Measurements from ENCODE around the gene NRAP. TPM values are rescaled to one million over a fixed set of nuclear protein-coding genes. Genes with fewer than 3 reads are reported as not detected.

The NRAP gene
- polyA plus RNA-seq, 1 of the 3 experiments (the other 2 are of a cell fraction): not detected

- H3K79me2 ChIP-seq (ENCODE audit: insufficient read depth): no peaks in the 10 kb centered on the region
- peaks cover 6 to 12% of the 10 kb centered on the region in 2 experiments; a peak in 3 of 4 replicates for H3K4me1 ChIP-seq (ENCODE audit: control insufficient read depth in 1 of 2, insufficient read depth in 2 of 2, low read depth in 1 of 2, low read length in 1 of 2)
- TF ChIP-seq FOSL2 (IDR thresholded peaks at IDR 0.05; ENCODE audit: borderline replicate concordance, low read depth) (no peak), USF1 (IDR thresholded peaks at IDR 0.05; ENCODE audit: borderline replicate concordance, low read depth) (no peak), REST (IDR thresholded peaks at IDR 0.05; ENCODE audit: low read depth, low read length) (no peak), ELF1 (IDR thresholded peaks at IDR 0.05) (no peak), MAX (IDR thresholded peaks at IDR 0.05; ENCODE audit: low read depth) (no peak), YY1 (IDR thresholded peaks at IDR 0.05; ENCODE audit: low read depth) (no peak)
- 75% methylated on average over 2 of the region's 3 CpGs for WGBS (ENCODE audit: low lambda C conversion rate)
- H3K9ac ChIP-seq: no peak overlapping the region
- no peak overlapping the region for H3K27ac ChIP-seq (ENCODE audit: low read depth in 2 of 2, low read length in 1 of 2)
- no peaks in the 10 kb centered on the region for H3K27me3 ChIP-seq (ENCODE audit: insufficient read depth)
- H3K9me2 ChIP-seq: no peaks in the 10 kb centered on the region
- no peaks in the 10 kb centered on the region for H3K9me3 ChIP-seq
- H3K36me3 ChIP-seq (replicated peaks in 1 of 2; ENCODE audit: control insufficient read depth in 1 of 2, insufficient read depth in 2 of 2, low read length in 1 of 2): no peaks in the 10 kb centered on the region
- ChIA-PET CTCF (interaction anchor here (5.3 kb wide), 1 partner anchor 12 kb away, joined by 33 read pairs; no protein-coding TSS in a partner anchor), POLR2A (no interaction called here)
- no peak overlapping the region for H3K4me2 ChIP-seq
- H4K20me1 ChIP-seq (ENCODE audit: insufficient read depth): no peaks in the 10 kb centered on the region
- H2AFZ ChIP-seq (ENCODE audit: low read depth): no peak overlapping the region
- H3K4me3 ChIP-seq (ENCODE audit: low read depth in 2 of 2, low read length in 1 of 2): no peak overlapping the region
- DNase-seq: no peak
- no peaks in the 10 kb centered on the region for H3F3A ChIP-seq (replicated peaks; ENCODE audit: insufficient read depth)
Observed at GRCh38 chr10:113561214-113561613, 102.6 kb downstream of the NRAP start.

GRCh38 chr10:113560071-113560470, 103.8 kb downstream of the NRAP start:
- Histone ChIP-seq H3K4me1 (ENCODE audit: control insufficient read depth in 1 of 2, insufficient read depth in 2 of 2, low read depth in 1 of 2, low read length in 1 of 2) (peaks cover 6 to 12% of the 10 kb centered on the region in 2 experiments; a peak in 3 of 4 replicates), H3K9ac (no peak overlapping the region), H3K27me3 (ENCODE audit: insufficient read depth) (no peaks in the 10 kb centered on the region), H3K9me3 (no peaks in the 10 kb centered on the region), H3K79me2 (ENCODE audit: insufficient read depth) (no peaks in the 10 kb centered on the region), H3K36me3 (replicated peaks in 1 of 2; ENCODE audit: control insufficient read depth in 1 of 2, insufficient read depth in 2 of 2, low read length in 1 of 2) (no peaks in the 10 kb centered on the region), H3K4me2 (no peak overlapping the region), H3K9me2 (no peaks in the 10 kb centered on the region), H2AFZ (ENCODE audit: low read depth) (no peak overlapping the region), H3F3A (replicated peaks; ENCODE audit: insufficient read depth) (no peaks in the 10 kb centered on the region), H3K4me3 (ENCODE audit: low read depth in 2 of 2, low read length in 1 of 2) (no peak overlapping the region), H3K27ac (ENCODE audit: low read depth in 2 of 2, low read length in 1 of 2) (no peak overlapping the region), H4K20me1 (ENCODE audit: insufficient read depth) (no peaks in the 10 kb centered on the region)
- ChIA-PET POLR2A (no interaction called here), CTCF (interaction anchor here (3.3 to 5.3 kb wide), 2 partner anchors 13 to 39 kb away, joined by 10 to 33 read pairs; no protein-coding TSS in a partner anchor)
- 59% methylated on average over 5 of the region's 5 CpGs for WGBS (ENCODE audit: low lambda C conversion rate)
- DNase-seq: no peak
- TF ChIP-seq RCOR1 (IDR thresholded peaks at IDR 0.05; ENCODE audit: low read length): no peak
- no peak for TF ChIP-seq JUND (IDR thresholded peaks at IDR 0.05)
- TF ChIP-seq TAF1 (IDR thresholded peaks at IDR 0.05; ENCODE audit: borderline replicate concordance, low read depth, low read length): no peak
